SK-MEL-5 (cell line): ENCODE data around the gene CD27. TPM values are rescaled to one million over a fixed set of nuclear protein-coding genes. Genes with fewer than 3 reads are reported as not detected.
"Not testable (repeated sequence)": the region's sequence is repeated elsewhere in the genome, so short reads cannot be mapped to it uniquely, and the experiment has no call there.

ENCODE experiments used
- DNase-seq: peaks from one replicate; pipeline ENCODE4 v3.0.0-alpha.2; 2016; ENCODE audit warnings: low read depth, low spot score
- in situ Hi-C: cut with HindIII; loops from 2 replicates; pipeline ENCODE4 v1.10.0; 2016; ENCODE audit warnings: low sequenced_read_pairs, high pct_unique_total_duplicates, low pct_unique_long_range_greater_than_20kb
- total RNA-seq: library from RNA; depleted of rRNA; stranded (reverse); fragments of >200 nt; shearing (Covaris generic); gene quantifications from 2 replicates; pipeline ENCODE4 v1.2.3, GENCODE V29; 2014

Gene CD27
- total RNA-seq, 1 experiment from 2014 or later: not detected

GRCh38 chr12:6469609-6470374, 25.0 kb downstream of the CD27 start:
- DNase-seq: no peak
- in situ Hi-C loops: no loop called here

- DNase-seq: peak; percentile 98
- in situ Hi-C loops: no loop called here
These were observed 25.8 kb downstream of the CD27 start, which contains the start of gene VAMP1 for GRCh38 chr12:6470375-6471163. Gene VAMP1 (minus strand): TSS chr12:6470677. CDS start chr12:6470531, 146 bp downstream.

- no peak for DNase-seq
- in situ Hi-C loops: no loop called here
These were observed 27.2 kb downstream of the CD27 start for GRCh38 chr12:6471989-6472360.

GRCh38 chr12:6472491-6472890, 27.7 kb downstream of the CD27 start:
- no peak for DNase-seq
- in situ Hi-C loops: no loop called here

GRCh38 chr12:6475233-6475975, 30.6 kb downstream of the CD27 start:
- in situ Hi-C loops, DNase-seq: not testable (repeated sequence)

GRCh38 chr12:6476489-6476888, 31.7 kb downstream of the CD27 start:
- no peak for DNase-seq
- in situ Hi-C loops: no loop called here

- in situ Hi-C loops, DNase-seq: not testable (repeated sequence)
These were observed 33.0 kb downstream of the CD27 start for GRCh38 chr12:6477601-6478377.

- in situ Hi-C loops: no loop called here
- no peak for DNase-seq
These were observed 33.7 kb downstream of the CD27 start for GRCh38 chr12:6478416-6478815.

- in situ Hi-C loops: no loop called here
- DNase-seq: no peak
These were observed 43.5 kb downstream of the CD27 start for GRCh38 chr12:6488240-6488639.

GRCh38 chr12:6489449-6489848, 44.7 kb downstream of the CD27 start:
- in situ Hi-C loops: no loop called here
- DNase-seq: peak; percentile 17

- in situ Hi-C loops, DNase-seq: not testable (repeated sequence)
These were observed 45.9 kb downstream of the CD27 start for GRCh38 chr12:6490673-6491072.

- in situ Hi-C loops: no loop called here
These were observed 48.2 kb downstream of the CD27 start, which contains the start of gene MRPL51 for GRCh38 chr12:6492838-6493496. Gene MRPL51 (minus strand): TSS chr12:6493262. CDS start chr12:6493136, 126 bp downstream.

GRCh38 chr12:6493497-6494257, 48.9 kb downstream of the CD27 start, which contains the start of gene NCAPD2:
Gene NCAPD2 (plus strand): TSS chr12:6494102. CDS start chr12:6495099, 997 bp downstream.
- in situ Hi-C loops: no loop called here
- peak; percentile 97 for DNase-seq

More at GRCh38 chr12:6492838-6493496, 48.2 kb downstream of the CD27 start, which contains the start of gene MRPL51:
- DNase-seq: peak; percentile 95

GRCh38 chr12:6494258-6494743, 49.5 kb downstream of the CD27 start:
- in situ Hi-C loops: no loop called here
- peak; percentile 11 for DNase-seq

- DNase-seq: no peak
- in situ Hi-C loops: no loop called here
These were observed 50.2 kb downstream of the CD27 start for GRCh38 chr12:6494968-6495367.

GRCh38 chr12:6497291-6497690, 52.5 kb downstream of the CD27 start:
- DNase-seq: peak; percentile 22
- in situ Hi-C loops: not testable (repeated sequence)
